HG03571 (cell line): ENCODE measurements around the gene PARD3.

Experiments
- ATAC-seq: cut with Tn5 transposase; IDR thresholded peaks from one replicate; pipeline ENCODE4 v1.9.1; 2021; ENCODE audit not compliant: unreplicated experiment

Gene PARD3

DNA sequence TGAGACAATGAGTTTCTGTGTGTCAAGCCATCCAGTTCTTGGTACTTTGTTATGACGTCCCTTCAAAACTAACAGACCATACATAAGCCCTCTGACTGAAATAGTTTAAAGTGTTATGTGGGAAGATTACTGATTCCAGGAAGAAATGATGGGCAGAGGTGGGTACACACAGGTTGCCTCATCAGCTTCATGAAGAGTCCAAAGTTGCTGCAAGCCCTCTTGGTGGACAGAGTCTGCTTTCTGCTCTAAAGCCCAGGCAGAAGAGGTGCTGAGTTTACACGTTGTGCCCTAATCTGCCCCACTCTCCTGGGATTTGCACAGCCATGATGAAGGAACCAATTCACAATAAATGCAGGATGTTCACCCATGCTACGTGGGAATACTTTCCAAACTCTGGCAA lies 187.4 kb downstream of the PARD3 start:
- ATAC-seq, result no peak

DNA sequence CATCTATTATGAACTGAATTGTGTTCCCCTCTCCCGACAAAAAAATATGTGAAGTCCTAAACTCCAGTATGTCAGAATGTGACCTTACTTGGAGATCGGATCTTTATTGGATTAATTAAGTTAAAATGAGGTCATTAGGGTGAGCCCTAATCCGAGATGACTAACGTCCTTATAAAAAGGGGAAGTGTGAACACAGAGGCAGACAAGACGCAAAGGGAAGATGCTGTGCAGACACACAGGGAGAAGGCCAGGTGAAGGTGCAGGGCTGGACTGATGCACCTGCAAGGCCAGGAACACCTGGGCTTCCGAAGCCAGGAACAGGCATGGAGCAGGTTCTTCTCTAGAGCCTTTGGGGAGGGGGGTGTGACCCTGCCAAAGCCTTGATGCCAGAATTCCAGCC lies 187.8 kb downstream of the PARD3 start:
- no peak for ATAC-seq

DNA sequence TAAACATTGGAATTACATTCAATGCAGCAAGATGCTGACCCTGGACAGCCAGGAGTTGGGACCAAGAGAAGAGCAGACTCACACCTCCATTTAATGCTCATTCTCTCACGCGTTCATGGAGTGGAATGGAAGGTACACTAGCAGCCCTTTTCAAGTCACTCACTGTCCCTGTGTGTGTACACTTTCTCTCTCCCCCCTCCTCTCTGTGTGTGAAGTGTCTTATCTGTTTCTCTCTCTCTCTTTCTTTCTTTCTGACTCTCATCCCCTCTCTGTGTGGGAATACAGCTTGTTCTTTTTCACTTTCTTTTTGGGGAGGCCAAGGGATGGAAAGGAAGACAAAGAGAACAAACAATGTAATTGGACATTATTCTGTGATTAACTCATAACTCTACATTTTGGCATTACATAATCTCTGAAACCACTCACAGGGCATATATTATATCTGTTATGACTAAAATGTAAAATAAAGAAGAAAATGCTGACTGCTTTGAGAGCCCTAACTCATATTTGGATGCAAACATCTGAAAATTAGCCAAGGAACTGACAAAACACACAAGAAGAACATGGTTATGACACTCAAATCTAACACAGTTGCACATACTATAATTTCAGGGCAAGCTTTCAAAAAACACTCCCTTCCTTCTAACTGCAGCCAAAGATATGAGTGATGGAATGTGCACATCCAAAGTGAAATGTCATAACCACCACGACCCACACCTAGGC lies 188.8 kb downstream of the PARD3 start:
- ATAC-seq, result no peak

DNA sequence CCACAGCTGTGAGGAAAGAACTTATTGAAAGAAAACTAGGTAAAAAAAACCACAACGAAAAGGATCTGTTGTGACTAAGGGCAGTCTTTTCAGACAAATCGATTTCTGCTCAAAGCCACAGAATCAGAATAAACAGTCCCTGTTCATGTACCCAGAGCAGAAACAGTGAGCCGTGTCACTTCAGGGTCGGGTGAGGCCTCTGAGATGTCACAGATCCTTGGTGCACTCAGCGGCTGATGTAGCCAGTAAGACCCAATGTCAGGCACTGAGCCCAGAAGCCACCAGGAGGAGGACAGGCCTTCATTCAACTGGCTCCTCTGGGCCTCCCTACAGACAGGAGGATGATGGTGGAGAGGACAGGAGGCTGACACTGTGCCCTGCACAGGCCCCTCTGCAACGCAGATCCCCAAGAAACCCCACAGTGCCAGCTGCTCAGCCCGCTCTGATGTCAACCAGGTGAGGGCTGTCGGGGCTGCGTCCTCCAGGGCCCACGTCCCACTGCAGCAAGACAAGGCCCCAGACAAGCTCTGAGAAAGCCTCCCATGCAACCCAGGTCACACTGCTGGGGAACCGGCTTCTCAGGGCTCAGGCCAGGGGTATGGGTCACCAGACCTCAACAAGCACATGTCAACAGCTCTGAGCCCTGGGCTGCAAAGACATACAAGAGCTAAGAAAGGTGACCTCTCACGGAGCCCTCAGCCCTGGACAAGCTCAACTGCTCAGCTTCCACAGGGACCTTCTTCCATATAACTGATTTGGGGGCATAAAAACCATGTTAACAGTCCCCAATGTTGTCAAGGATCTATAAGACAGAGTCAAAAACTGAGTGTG lies 190.6 kb downstream of the PARD3 start:
- ATAC-seq, result no peak

DNA sequence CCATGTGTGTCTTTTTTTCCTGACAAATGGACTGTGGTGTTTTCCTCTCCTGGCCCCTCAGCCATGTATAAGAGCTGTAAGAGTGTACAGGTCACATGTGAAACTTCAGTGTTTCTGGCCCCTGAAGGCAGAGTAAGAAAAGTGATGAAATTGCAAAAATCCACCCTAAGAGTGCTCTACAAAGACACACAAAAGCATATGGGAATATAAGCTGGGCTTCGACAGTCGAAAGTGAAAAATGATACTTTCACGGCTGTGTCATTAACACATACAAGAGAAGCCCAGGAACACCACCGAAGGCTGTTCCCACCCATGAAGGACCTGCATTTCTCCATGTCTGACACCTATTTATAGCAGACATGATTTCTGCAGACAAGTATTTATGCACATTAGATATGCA lies 192.2 kb downstream of the PARD3 start:
- ATAC-seq, result no peak

DNA sequence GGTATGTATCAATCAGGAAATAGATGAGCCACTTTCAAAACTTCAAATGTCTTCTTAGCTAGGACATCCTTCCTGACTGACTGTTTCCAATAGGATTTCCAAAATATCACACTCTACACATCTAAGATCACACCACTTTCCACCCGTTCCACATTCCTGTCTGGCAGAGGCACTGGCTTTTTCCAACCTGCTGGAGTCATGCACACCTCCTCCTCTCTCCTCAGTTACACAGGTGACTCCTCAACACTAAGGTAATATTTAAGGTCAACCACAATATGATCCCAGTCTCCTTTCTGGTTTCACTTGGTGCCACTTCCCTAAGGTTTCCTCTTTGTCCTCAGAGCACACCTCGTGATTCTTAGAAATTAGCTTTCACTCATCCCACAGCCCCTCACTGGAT lies 196.5 kb downstream of the PARD3 start:
- no peak for ATAC-seq

DNA sequence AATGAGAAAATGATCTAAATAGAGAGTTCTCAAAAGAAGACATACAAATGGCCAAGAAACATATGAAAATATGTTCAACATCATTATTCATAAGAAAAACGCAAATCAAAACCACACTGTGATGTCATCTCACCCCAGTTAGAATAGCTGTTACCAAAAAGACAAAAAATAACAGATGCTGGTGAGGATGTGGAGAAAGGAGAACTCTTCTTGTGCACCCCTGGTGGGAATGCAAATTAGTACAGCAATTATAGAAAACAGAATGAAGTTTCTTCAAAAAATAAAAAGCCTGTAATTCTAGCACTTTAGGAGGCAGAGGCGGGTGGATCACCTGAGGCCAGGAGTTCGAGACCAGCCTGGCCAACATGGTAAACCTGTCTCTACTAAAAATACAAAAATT lies 199.3 kb downstream of the PARD3 start:
- ATAC-seq, result no peak

DNA sequence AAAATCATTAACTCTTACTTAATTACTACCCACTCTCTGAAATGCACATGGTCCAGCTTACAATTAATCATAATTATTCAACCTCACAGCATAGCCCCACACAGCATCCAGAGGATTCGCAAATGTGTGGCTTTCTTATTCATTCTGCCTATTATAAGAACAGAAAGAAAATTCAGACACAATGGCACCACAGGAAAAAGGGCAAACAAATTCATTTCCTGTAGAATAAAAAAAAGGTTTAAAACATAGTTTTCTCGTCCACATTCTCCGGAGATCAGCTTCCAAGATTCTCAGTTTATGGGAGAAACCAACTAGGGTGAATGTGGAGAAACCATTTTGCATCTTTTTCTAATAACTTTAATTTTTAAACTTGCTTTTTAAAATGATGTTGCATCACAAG lies 201.6 kb downstream of the PARD3 start:
- ATAC-seq, result no peak

DNA sequence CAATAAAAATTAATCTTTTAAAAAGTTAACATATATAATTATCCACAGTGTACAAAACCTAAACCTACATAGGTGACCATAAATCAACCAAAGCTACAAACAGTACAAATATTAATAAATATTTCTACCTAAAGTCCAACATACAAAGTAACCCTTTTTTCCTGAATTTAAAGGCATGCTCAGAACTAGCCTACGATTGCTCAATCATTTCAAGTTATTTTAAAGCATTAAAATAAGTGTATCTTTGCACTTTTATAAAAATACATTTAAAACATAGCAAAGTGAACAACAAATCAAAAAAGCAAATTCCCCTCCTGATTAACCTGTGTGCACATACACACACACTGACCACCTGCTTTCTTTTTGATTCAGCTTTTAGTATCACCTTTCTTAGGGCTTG lies 202.2 kb downstream of the PARD3 start:
- ATAC-seq, result no peak

DNA sequence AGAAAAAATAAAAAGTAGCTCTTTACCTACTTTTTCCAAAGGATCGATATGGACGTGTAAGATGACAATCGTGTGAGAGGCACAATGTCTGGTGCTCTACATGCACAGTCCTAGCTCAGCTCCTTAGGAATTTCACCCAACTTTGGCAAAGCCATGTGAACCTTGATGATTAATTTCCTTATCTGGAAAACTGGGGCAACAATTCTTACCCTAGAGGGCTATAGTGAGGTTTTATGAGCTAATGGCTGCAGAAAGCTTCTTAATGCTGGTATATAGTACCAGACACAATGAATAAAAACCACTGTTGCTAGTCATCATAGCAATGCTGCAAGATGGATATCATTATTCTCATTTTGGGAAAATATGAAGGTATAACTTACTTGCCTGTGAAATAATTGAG lies 202.7 kb downstream of the PARD3 start:
- no peak for ATAC-seq

DNA sequence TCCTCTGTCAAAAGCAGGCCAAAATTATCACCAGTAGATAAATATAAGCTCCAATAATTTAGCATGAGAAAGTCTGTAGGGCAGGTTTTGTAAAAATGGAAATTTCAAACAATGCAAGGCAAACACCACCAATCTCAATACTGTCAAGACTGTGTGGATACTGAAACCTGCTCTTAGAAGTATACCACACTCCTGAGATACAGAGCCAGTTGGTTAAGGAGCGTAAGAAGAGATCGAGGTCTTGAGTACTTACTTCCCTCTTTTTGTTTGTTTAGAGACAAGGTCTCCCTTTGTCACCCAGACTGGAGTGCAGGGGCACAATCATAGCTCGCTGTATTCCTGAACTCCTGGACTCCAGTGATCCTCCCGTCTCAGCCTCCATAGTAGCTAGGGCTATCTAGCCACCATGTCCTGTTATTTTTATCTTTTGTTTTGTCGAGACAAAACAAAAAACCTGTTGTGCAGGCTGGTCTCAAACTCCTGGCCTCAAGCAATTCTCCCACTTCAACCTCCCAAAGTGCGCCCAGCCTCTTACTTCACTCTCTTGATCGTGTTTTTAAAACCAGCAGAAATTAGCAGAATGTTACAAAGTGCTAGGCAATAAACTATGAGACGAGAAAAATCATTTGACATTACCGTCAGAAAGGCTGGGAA lies 205.7 kb downstream of the PARD3 start:
- ATAC-seq, result no peak

DNA sequence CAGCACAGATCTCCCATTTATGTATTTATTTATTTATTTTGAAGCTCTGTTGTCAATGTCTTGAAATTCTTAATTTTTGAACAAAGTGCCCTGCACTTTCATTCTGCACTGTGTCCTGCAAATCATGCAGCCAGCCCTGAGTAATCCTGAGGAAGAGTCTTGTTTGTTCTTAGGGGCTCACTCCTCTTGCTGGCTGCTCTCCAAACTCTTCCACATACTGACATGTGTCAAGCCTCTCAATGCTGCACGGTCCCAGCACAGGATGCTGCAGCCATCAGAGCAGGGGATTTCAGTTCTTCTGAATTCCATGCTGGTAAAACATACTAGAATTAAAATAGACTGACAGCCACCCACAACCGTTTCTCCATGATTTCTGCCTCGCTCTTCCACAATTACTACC lies 207.2 kb downstream of the PARD3 start:
- no peak for ATAC-seq

DNA sequence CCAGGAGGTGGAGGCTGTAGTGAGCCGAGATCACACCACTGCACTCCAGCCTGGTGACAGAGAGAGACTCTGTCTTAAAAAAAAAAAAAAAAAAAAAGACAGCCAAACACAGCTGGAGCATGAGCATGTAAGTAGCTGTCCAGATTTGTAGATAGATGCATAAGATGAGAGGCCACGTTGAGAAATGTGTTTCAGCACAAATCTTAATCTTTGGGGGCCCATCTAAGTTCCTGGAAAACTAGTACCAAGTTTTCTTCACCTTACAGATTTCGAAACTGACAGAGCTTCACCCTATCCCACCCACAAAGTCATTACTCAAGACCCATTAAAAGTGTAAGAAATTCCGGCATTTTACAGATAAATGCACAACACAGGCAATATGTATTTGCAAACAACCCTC lies 208.2 kb downstream of the PARD3 start:
- ATAC-seq, result no peak

DNA sequence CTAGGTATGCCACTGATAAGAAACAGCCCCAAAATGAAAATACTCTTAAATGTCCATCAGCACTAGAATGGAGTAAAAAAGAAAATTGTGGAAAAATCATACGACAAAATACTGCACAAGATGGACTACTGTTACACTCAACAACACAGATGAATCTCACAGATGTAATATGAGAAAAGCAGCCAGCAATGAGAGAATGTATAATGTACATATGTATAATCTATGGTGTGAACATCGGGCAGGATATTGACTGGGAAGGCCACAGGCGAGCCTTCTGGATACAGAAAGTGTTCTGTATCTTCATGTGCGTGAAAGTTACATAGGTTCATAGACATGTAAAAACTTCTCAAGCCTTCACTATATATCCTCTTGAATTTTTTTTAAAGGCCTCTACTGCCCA lies 212.6 kb downstream of the PARD3 start:
- ATAC-seq, result no peak

DNA sequence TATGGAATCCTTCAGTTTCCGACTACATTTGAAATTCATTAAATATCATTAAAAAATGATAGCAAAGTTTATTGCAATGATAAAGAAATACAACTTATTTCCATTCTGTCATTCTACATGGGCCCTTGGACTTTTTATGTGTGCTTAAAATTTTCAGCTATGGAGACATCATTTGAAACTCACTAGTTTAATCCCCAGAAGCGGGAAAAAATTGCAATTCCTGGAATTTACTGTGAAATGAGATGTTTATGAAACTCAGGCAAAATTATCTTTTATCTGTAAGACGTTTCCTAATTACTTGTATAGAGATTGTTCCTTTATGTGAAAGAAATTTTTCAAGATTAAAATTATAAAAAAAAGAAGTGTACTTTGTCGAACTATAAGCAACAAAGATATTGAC lies 213.4 kb downstream of the PARD3 start:
- ATAC-seq, result no peak

DNA sequence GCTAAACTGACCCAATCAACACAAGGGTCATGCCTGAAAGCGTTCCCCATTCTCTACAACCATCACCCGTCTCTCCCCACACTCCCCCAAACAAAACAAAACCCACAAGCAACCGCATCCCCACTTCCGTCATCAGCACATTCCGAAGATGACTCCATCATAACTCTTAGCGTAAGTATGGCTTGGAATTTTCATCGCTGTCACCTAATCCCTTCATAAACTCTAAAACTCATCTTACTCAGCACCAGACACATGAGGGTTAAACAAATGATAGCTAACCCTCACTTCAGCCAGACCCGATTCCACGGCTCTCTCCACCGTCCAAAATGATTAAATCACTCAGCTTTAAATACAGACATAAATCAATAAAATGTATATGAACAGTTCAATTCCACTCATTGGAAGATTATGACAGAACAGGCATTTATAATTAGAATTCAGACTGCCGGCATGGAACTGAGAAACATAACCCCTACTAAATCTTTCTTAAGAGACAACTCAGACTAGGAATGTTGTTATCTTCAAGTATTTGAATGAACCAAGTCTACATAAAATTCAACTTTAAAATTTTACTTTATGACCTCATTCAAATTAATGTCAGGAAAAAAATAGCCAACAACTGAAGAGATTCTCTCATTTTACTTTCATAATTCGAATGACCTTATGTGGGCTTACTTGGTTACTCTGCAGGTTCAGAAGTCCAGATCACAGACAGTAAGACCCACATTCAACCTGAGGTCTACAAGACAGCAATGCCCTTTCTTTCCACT lies 215.9 kb downstream of the PARD3 start:
- ATAC-seq, result no peak

DNA sequence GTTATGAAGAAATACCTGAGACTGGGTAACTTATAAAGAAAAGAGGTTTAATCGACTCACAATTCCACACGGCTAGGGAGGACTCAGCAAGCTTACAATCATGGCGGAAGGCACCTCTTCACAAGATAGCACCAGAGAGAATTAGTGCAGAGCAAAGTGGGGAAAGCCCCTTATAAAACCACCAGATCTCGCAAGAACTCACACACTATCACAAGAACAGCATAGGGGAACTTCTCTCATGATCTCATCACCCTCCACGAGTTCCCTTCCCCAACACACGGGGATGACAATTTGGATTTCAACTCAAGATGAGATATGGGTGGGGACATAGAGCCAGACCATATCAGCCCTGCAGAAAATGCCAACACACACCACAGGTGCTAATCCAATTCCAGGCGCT lies 218.7 kb downstream of the PARD3 start:
- no peak for ATAC-seq

DNA sequence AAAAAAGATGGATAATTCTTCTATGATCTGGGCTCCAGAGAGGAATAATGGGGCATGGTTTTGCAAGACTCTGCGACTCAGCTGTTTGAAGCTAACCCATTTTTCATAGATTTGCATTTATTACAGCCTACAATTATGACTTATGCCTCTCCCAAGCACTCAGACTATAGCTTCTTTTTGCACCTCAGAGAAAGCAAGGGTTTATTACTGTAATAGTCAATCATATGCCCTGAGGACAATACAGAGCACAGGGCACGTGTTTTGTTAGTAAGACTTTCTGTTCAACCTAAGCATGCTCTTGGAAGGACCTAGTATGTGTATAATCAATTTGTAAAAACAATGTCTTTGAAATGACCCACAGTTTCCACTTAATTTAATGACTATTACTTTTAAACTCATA lies 221.2 kb downstream of the PARD3 start:
- ATAC-seq, result no peak

DNA sequence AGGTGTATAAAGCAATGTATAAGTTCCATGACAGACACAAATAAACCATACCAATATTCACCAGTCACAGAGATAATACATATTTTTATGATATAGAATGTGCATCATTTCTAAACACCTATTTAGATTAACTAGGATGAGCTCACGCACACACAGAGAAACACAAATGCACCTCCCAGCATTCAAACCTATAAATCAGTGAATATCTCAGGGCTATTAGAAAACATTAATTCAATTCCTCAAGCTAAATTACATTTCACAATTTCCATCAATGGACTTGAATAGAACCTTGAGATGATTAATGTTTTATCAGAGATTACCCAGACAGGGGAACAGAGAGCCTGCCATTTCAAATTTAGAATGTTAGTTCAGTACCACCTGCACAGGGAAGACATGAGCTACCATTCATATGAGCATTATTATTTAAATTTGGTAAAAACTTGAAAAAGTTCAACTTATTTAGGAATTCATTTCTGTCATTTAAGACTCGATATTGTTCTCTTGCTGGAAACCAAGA lies 221.7 kb downstream of the PARD3 start:
- ATAC-seq, result no peak

DNA sequence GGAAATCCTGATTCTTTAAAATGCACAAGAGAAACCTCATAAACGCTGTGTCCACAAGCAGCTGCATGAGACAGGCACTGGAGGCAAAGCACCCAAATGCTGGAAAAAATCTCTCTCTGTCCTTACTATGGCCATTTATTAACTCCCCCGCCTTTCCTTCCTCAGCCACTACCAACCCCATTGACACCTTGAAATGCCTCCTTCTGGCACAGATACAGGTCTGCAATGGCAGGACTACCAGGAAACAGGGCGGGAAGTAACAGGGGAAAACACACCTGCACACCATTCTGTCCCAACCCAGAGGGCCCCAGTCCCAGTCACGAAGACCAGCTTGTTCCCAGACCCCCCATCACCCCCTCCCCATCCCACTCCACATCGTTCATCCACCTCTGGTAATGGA lies 224.3 kb downstream of the PARD3 start:
- no peak for ATAC-seq

DNA sequence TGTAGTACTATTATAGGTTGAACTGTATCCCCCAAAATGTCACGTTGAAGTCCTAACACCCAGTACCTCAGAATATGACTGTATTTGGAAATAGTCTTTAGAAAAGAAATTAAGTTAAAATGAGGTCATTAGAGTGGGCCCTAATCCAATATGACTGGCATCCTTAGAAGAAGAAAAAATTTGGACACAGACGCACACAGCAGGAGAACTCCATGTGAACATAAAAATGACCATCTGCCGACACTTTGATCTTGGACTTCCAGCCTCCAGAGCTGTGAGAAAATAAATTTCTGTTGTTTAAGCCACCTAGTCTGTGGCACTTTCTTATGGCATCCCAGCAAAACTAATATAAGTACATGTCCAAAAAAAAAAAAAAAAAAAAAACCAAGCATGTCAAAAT lies 225.8 kb downstream of the PARD3 start:
- no peak for ATAC-seq
